ENCODE measurements around the gene ABCF3. TPM values are rescaled to one million over a fixed set of nuclear protein-coding genes. Genes with fewer than 3 reads are reported as not detected.

ABCF3 gene
- total and polyA plus RNA-seq, 2 of the 13 experiments (the other 11 are each of a cell fraction or from before 2014, with no cell fraction given), result 38.8 to 46.5 TPM

GRCh38 chr3:184229394-184230080 lies 43.5 kb downstream of the ABCF3 start, which contains the start of gene VWA5B2 (continued):
- TF ChIP-seq ZNF281 (CRISPR knock-in tag; IDR thresholded peaks at IDR 0.05; ENCODE audit: borderline replicate concordance) (no peak), ZNF768 (CRISPR knock-in tag; IDR thresholded peaks at IDR 0.05) (peak; percentile 48; the same call in 1 of the 2 replicates), ZNF782 (CRISPR knock-in tag; IDR thresholded peaks at IDR 0.05; ENCODE audit: borderline replicate concordance) (no peak), NR3C1 (CRISPR knock-in tag; IDR thresholded peaks at IDR 0.05) (no peak), HNF1B (CRISPR knock-in tag; IDR thresholded peaks at IDR 0.05) (peak; percentile 29; the same call in 1 of the 2 replicates), MED13 (CRISPR knock-in tag; IDR thresholded peaks at IDR 0.05) (no peak), NCOA5 (CRISPR knock-in tag; IDR thresholded peaks at IDR 0.05) (no peak), ZNF530 (CRISPR knock-in tag; IDR thresholded peaks at IDR 0.05; ENCODE audit: low read depth) (no peak), CCDC6 (CRISPR knock-in tag; IDR thresholded peaks at IDR 0.05) (no peak), PLRG1 (conservative IDR thresholded peaks at IDR 0.05) (no peak), TFDP2 (CRISPR knock-in tag; IDR thresholded peaks at IDR 0.05) (no peak), FOSL2 (CRISPR knock-in tag; IDR thresholded peaks at IDR 0.05) (no peak), CTCF (CRISPR knock-in tag; IDR thresholded peaks at IDR 0.05) (peak; percentile 15; the same call in 1 of the 2 replicates), PRDM4 (CRISPR knock-in tag; IDR thresholded peaks at IDR 0.05; ENCODE audit: borderline replicate concordance) (no peak), SALL2 (CRISPR knock-in tag; IDR thresholded peaks at IDR 0.05) (0 out of 2 replicates have a peak, but pooled peaks have one; percentile 24), ZNF205 (CRISPR knock-in tag; IDR thresholded peaks at IDR 0.05) (no peak), ZNF776 (CRISPR knock-in tag; IDR thresholded peaks at IDR 0.05) (0 out of 2 replicates have a peak, but pooled peaks have one; percentile 21), ZNF354B (CRISPR knock-in tag; IDR thresholded peaks at IDR 0.05) (no peak), DNMT3B (CRISPR knock-in tag; conservative IDR thresholded peaks at IDR 0.05) (no peak)

All from HepG2 (cell line).